Posterior vena cava (tissue), 2 donors: Measurements from ENCODE around the gene PI4KA. TPM values are rescaled to one million over a fixed set of nuclear protein-coding genes. Genes with fewer than 3 reads are reported as not detected.

Experiments used
- DNase-seq: peaks from one replicate; pipeline ENCODE4 v3.0.0-alpha.2; 2020; ENCODE audit warnings: low spot score
- intact Hi-C, 2 donors: fragments of 100-400 bp; cut with DNase I; formaldehyde crosslinking; loops; one replicate each; pipeline versions ENCODE4 v1.14.1 to v1.14.2; 2022 to 2023
- total RNA-seq, 2 donors: library from RNA; stranded (reverse); fragmentation: NEBNext Ultra II Directional; extraction: Animal tissue kit (Norgen Biotek cat#: 25700); gene quantifications; one replicate each; pipeline ENCODE4 v1.2.1, GENCODE V29; 2021
- donor health status: DM: yes; HTN: yes; CAD: no.
- donor health status: DM: yes; HTN: yes; CAD: no.

PI4KA gene
- total RNA-seq, 2 donors from 2014 or later = 83.9 to 97.9 TPM

GRCh38 chr22:20802922-20803553, 55.6 kb downstream of the PI4KA start:
- intact Hi-C loops = no loop called here

GRCh38 chr22:20802452-20802851, 56.2 kb downstream of the PI4KA start:
- intact Hi-C loops = no loop called here
- no peak for DNase-seq

More at GRCh38 chr22:20802922-20803553, 55.6 kb downstream of the PI4KA start:
- no peak for DNase-seq

- peak; percentile 41 for DNase-seq
- intact Hi-C loops = no loop called here
These were observed 59.2 kb downstream of the PI4KA start for GRCh38 chr22:20799449-20799848.

- intact Hi-C loops = no loop called here
- DNase-seq = peak; percentile 46
These were observed 59.6 kb downstream of the PI4KA start for GRCh38 chr22:20798974-20799373.

- peak; percentile 6 for DNase-seq
- intact Hi-C loops = no loop called here
These were observed 60.4 kb downstream of the PI4KA start for GRCh38 chr22:20798218-20798617.

- peak; percentile 47 for DNase-seq
- intact Hi-C loops = no loop called here
These were observed 61.9 kb downstream of the PI4KA start for GRCh38 chr22:20796731-20797130.

GRCh38 chr22:20794650-20795413, 63.8 kb downstream of the PI4KA start:
- intact Hi-C loops = no loop called here
- no peak for DNase-seq

- intact Hi-C loops = no loop called here
- DNase-seq = peak; percentile 52
These were observed 64.6 kb downstream of the PI4KA start for GRCh38 chr22:20793748-20794649.

- intact Hi-C loops = no loop called here
- DNase-seq = no peak
These were observed 65.5 kb downstream of the PI4KA start for GRCh38 chr22:20792966-20793728.

GRCh38 chr22:20792221-20792965, 66.2 kb downstream of the PI4KA start:
- intact Hi-C loops = no loop called here
- DNase-seq = no peak

GRCh38 chr22:20788627-20789344, 69.8 kb downstream of the PI4KA start:
- intact Hi-C loops = no loop called here
- no peak for DNase-seq

- intact Hi-C loops = no loop called here
These were observed 70.6 kb downstream of the PI4KA start for GRCh38 chr22:20787746-20788626.

GRCh38 chr22:20787223-20787622, 71.4 kb downstream of the PI4KA start:
- DNase-seq = no peak
- intact Hi-C loops = no loop called here

More at GRCh38 chr22:20787746-20788626, 70.6 kb downstream of the PI4KA start:
- DNase-seq = no peak

GRCh38 chr22:20786536-20786979, 72.1 kb downstream of the PI4KA start:
- DNase-seq = no peak
- intact Hi-C loops = no loop called here

GRCh38 chr22:20786048-20786447, 72.6 kb downstream of the PI4KA start:
- intact Hi-C loops = no loop called here
- DNase-seq = peak; percentile 55

GRCh38 chr22:20785415-20785814, 73.2 kb downstream of the PI4KA start:
- no peak for DNase-seq
- intact Hi-C loops = no loop called here
